ENCODE results near the gene NR3C2.
"Not testable (repeated sequence)": the region's sequence is repeated elsewhere in the genome, so short reads cannot be mapped to it uniquely, and the experiment has no call there.

Gene NR3C2

GRCh38 chr4:148364525-148364924, 77.7 kb downstream of the NR3C2 start:
- DNase-seq = no peak

- DNase-seq = no peak
Measured at GRCh38 chr4:148359769-148360168, 82.4 kb downstream of the NR3C2 start.

GRCh38 chr4:148355442-148356123, 86.6 kb downstream of the NR3C2 start:
- DNase-seq = no peak

GRCh38 chr4:148354186-148354585, 88.0 kb downstream of the NR3C2 start:
- DNase-seq = no peak

GRCh38 chr4:148353571-148353970, 88.6 kb downstream of the NR3C2 start:
- no peak for DNase-seq

GRCh38 chr4:148349153-148349552, 93.1 kb downstream of the NR3C2 start:
- DNase-seq = no peak

GRCh38 chr4:148346657-148347056, 95.6 kb downstream of the NR3C2 start:
- no peak for DNase-seq

GRCh38 chr4:148345509-148345908, 96.7 kb downstream of the NR3C2 start:
- no peak for DNase-seq

GRCh38 chr4:148344941-148345340, 97.3 kb downstream of the NR3C2 start:
- no peak for DNase-seq

GRCh38 chr4:148344352-148344751, 97.9 kb downstream of the NR3C2 start:
- no peak for DNase-seq

- DNase-seq = peak in 1 of 2 experiments; percentile 2
Measured at GRCh38 chr4:148341980-148342800, 100.0 kb downstream of the NR3C2 start.

- DNase-seq = no peak
Measured at GRCh38 chr4:148335133-148335532, 107.1 kb downstream of the NR3C2 start.

- DNase-seq = no peak
Measured at GRCh38 chr4:148333265-148333664, 108.9 kb downstream of the NR3C2 start.

GRCh38 chr4:148332486-148332885, 109.7 kb downstream of the NR3C2 start:
- no peak for DNase-seq

GRCh38 chr4:148330724-148331123, 111.5 kb downstream of the NR3C2 start:
- no peak for DNase-seq

GRCh38 chr4:148330161-148330560, 112.1 kb downstream of the NR3C2 start:
- DNase-seq = no peak

GRCh38 chr4:148329751-148330150, 112.5 kb downstream of the NR3C2 start:
- DNase-seq = no peak

GRCh38 chr4:148327683-148328082, 114.5 kb downstream of the NR3C2 start:
- no peak for DNase-seq

GRCh38 chr4:148323316-148323715, 118.9 kb downstream of the NR3C2 start:
- DNase-seq = not testable (repeated sequence)

GRCh38 chr4:148315049-148315448, 127.2 kb downstream of the NR3C2 start:
- no peak for DNase-seq

GRCh38 chr4:148312956-148313490, 129.2 kb downstream of the NR3C2 start:
- no peak for DNase-seq

- no peak for DNase-seq
Measured at GRCh38 chr4:148311526-148311925, 130.7 kb downstream of the NR3C2 start.

GRCh38 chr4:148310756-148311155, 131.5 kb downstream of the NR3C2 start:
- DNase-seq = no peak

GRCh38 chr4:148305751-148306150, 136.5 kb downstream of the NR3C2 start:
- DNase-seq = no peak
